ENCODE data around the gene FBXW4.

Gene FBXW4

GRCh38 chr10:101716891-101717659, 22.1 kb upstream of the FBXW4 start:
- no peak for TF ChIP-seq CTCF (IDR thresholded peaks at IDR 0.05; ENCODE audit: low read depth, low read length)
- H3K4me3 ChIP-seq (ENCODE audit: low read depth, low read length) = no peak overlapping the region

GRCh38 chr10:101712997-101713396, 18.0 kb upstream of the FBXW4 start:
- no peak for TF ChIP-seq CTCF (IDR thresholded peaks at IDR 0.05; ENCODE audit: low read depth, low read length)
- no peak overlapping the region for H3K4me3 ChIP-seq (ENCODE audit: low read depth, low read length)

- H3K4me3 ChIP-seq (ENCODE audit: low read depth, low read length) = no peak overlapping the region
- no peak for TF ChIP-seq CTCF (IDR thresholded peaks at IDR 0.05; ENCODE audit: low read depth, low read length)
Observed at GRCh38 chr10:101710793-101711192, 15.8 kb upstream of the FBXW4 start.

GRCh38 chr10:101710059-101710695, 15.2 kb upstream of the FBXW4 start:
- H3K4me3 ChIP-seq (ENCODE audit: low read depth, low read length) = no peak overlapping the region
- TF ChIP-seq CTCF (IDR thresholded peaks at IDR 0.05; ENCODE audit: low read depth, low read length) = no peak

- no peak overlapping the region for H3K4me3 ChIP-seq (ENCODE audit: low read depth, low read length)
Observed at GRCh38 chr10:101709359-101710058, 14.5 kb upstream of the FBXW4 start.

GRCh38 chr10:101708870-101709269, 13.9 kb upstream of the FBXW4 start:
- no peak for TF ChIP-seq CTCF (IDR thresholded peaks at IDR 0.05; ENCODE audit: low read depth, low read length)
- H3K4me3 ChIP-seq (ENCODE audit: low read depth, low read length) = no peak overlapping the region

More at GRCh38 chr10:101709359-101710058, 14.5 kb upstream of the FBXW4 start:
- no peak for TF ChIP-seq CTCF (IDR thresholded peaks at IDR 0.05; ENCODE audit: low read depth, low read length)

GRCh38 chr10:101708073-101708472, 13.1 kb upstream of the FBXW4 start:
- no peak for TF ChIP-seq CTCF (IDR thresholded peaks at IDR 0.05; ENCODE audit: low read depth, low read length)
- H3K4me3 ChIP-seq (ENCODE audit: low read depth, low read length) = no peak overlapping the region
